ENCODE data around the gene ATL1.

Gene ATL1

GRCh38 chr14:50670196-50670865, 110.4 kb downstream of the ATL1 start:
- DNase-seq (ENCODE audit: low spot score in 2 of 2) (no peak), ATAC-seq (replicated peaks; ENCODE audit: extremely low read depth, poor library complexity, severe bottlenecking) (no peak)
- Mint-ChIP-seq H3K9me3 (no peaks in the 10 kb centered on the region), H3K27me3 (no peaks in the 10 kb centered on the region), H3K36me3 (ENCODE audit: insufficient read depth) (peaks cover 5% of the 10 kb centered on the region), H3K4me3 (no peak overlapping the region), H3K4me1 (peaks cover 10% of the 10 kb centered on the region), H3K27ac (ENCODE audit: low read depth) (no peak overlapping the region)

GRCh38 chr14:50670866-50671256, 110.9 kb downstream of the ATL1 start:
- ATAC-seq (replicated peaks; ENCODE audit: extremely low read depth, poor library complexity, severe bottlenecking) (no peak), DNase-seq (ENCODE audit: low spot score in 2 of 2) (no peak)
- Mint-ChIP-seq H3K27me3 (no peaks in the 10 kb centered on the region), H3K9me3 (no peaks in the 10 kb centered on the region), H3K4me3 (no peak overlapping the region), H3K36me3 (ENCODE audit: insufficient read depth) (peaks cover 5% of the 10 kb centered on the region), H3K27ac (ENCODE audit: low read depth) (no peak overlapping the region), H3K4me1 (peaks cover 10% of the 10 kb centered on the region)

- no peak for ATAC-seq (replicated peaks; ENCODE audit: extremely low read depth, poor library complexity, severe bottlenecking)
- no peak overlapping the region for H3K4me3 Mint-ChIP-seq
- no peaks in the 10 kb centered on the region for H3K9me3 Mint-ChIP-seq
- no peak overlapping the region for H3K27ac Mint-ChIP-seq (ENCODE audit: low read depth)
- no peak for DNase-seq (ENCODE audit: low spot score in 2 of 2)
- peaks cover 5% of the 10 kb centered on the region for H3K4me1 Mint-ChIP-seq
- no peaks in the 10 kb centered on the region for H3K27me3 Mint-ChIP-seq
- no peaks in the 10 kb centered on the region for H3K36me3 Mint-ChIP-seq (ENCODE audit: insufficient read depth)
Measured at GRCh38 chr14:50675597-50675996, 115.7 kb downstream of the ATL1 start.

GRCh38 chr14:50676814-50677516, 117.0 kb downstream of the ATL1 start:
- no peak overlapping the region for H3K27ac Mint-ChIP-seq (ENCODE audit: low read depth)

GRCh38 chr14:50677527-50678063, 117.7 kb downstream of the ATL1 start:
- peaks cover 5% of the 10 kb centered on the region for H3K4me1 Mint-ChIP-seq
- no peak overlapping the region for H3K27ac Mint-ChIP-seq (ENCODE audit: low read depth)
- H3K9me3 Mint-ChIP-seq: no peaks in the 10 kb centered on the region
- H3K36me3 Mint-ChIP-seq (ENCODE audit: insufficient read depth): no peaks in the 10 kb centered on the region
- no peak overlapping the region for H3K4me3 Mint-ChIP-seq
- H3K27me3 Mint-ChIP-seq: no peaks in the 10 kb centered on the region
- no peak for ATAC-seq (replicated peaks; ENCODE audit: extremely low read depth, poor library complexity, severe bottlenecking)
- no peak for DNase-seq (ENCODE audit: low spot score in 2 of 2)

More at GRCh38 chr14:50676814-50677516, 117.0 kb downstream of the ATL1 start:
- H3K36me3 Mint-ChIP-seq (ENCODE audit: insufficient read depth): no peaks in the 10 kb centered on the region
- H3K4me3 Mint-ChIP-seq: no peak overlapping the region
- no peaks in the 10 kb centered on the region for H3K9me3 Mint-ChIP-seq
- no peaks in the 10 kb centered on the region for H3K27me3 Mint-ChIP-seq
- peaks cover 5% of the 10 kb centered on the region for H3K4me1 Mint-ChIP-seq
- DNase-seq (ENCODE audit: low spot score in 2 of 2) (no peak), ATAC-seq (replicated peaks; ENCODE audit: extremely low read depth, poor library complexity, severe bottlenecking) (no peak)

GRCh38 chr14:50678163-50678562, 118.2 kb downstream of the ATL1 start:
- DNase-seq (ENCODE audit: low spot score in 2 of 2) (no peak), ATAC-seq (replicated peaks; ENCODE audit: extremely low read depth, poor library complexity, severe bottlenecking) (no peak)
- H3K4me3 Mint-ChIP-seq: no peak overlapping the region
- no peaks in the 10 kb centered on the region for H3K36me3 Mint-ChIP-seq (ENCODE audit: insufficient read depth)
- H3K27ac Mint-ChIP-seq (ENCODE audit: low read depth): no peak overlapping the region
- H3K27me3 Mint-ChIP-seq: no peaks in the 10 kb centered on the region
- H3K9me3 Mint-ChIP-seq: no peaks in the 10 kb centered on the region
- peaks cover 5% of the 10 kb centered on the region for H3K4me1 Mint-ChIP-seq

GRCh38 chr14:50679674-50680073, 119.7 kb downstream of the ATL1 start:
- no peaks in the 10 kb centered on the region for H3K27me3 Mint-ChIP-seq
- no peaks in the 10 kb centered on the region for H3K36me3 Mint-ChIP-seq (ENCODE audit: insufficient read depth)
- H3K9me3 Mint-ChIP-seq: no peaks in the 10 kb centered on the region
- no peak overlapping the region for H3K4me3 Mint-ChIP-seq
- no peak for ATAC-seq (replicated peaks; ENCODE audit: extremely low read depth, poor library complexity, severe bottlenecking)
- no peak for DNase-seq (ENCODE audit: low spot score in 2 of 2)
- H3K4me1 Mint-ChIP-seq: peaks cover 5% of the 10 kb centered on the region
- no peak overlapping the region for H3K27ac Mint-ChIP-seq (ENCODE audit: low read depth)

Data from central memory CD8-positive, alpha-beta T cell (primary cell).